ENCODE results near the gene PRKACA. TPM values are rescaled to one million over a fixed set of nuclear protein-coding genes. Genes with fewer than 3 reads are reported as not detected.
"Not testable (repeated sequence)": the region's sequence is repeated elsewhere in the genome, so short reads cannot be mapped to it uniquely, and the experiment has no call there.

PRKACA gene
- total RNA-seq, 2 donors from 2014 or later: 61.6 to 80.0 TPM

DNA sequence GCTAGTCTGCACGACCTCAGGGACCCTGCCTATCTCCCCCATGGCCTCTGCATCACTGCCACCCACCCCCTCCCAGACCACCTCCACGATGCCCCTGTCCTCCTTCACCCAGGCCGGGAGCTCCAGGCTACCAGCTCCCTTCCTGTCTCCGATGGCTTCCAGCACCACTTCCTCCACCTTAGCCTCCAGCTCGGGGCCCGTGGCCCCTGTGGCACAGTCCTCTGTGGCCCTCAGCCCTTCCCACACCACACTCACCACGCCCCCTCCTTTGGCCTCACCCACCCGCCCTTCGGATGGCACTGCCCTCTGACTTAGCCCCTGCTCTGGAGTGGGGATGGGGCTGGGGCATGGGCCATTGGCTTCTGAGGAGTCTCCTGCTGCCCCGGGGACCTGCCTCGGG, 62.8 kb downstream of the PRKACA start:
- no peak for DNase-seq (ENCODE audit: low spot score)
- H3K9me3 Mint-ChIP-seq: no peaks in the 10 kb centered on the region
- ATAC-seq: no peak
- peaks cover 4% of the 10 kb centered on the region for H3K36me3 Mint-ChIP-seq
- no peak overlapping the region for H3K27ac Mint-ChIP-seq
- H3K4me1 Mint-ChIP-seq (ENCODE audit: low read depth in 2 of 2): peaks cover 14% of the 10 kb centered on the region in 2 donors
- H3K27me3 Mint-ChIP-seq: peaks cover 18 to 21% of the 10 kb centered on the region in 2 donors
- no peak overlapping the region for H3K4me3 Mint-ChIP-seq

DNA sequence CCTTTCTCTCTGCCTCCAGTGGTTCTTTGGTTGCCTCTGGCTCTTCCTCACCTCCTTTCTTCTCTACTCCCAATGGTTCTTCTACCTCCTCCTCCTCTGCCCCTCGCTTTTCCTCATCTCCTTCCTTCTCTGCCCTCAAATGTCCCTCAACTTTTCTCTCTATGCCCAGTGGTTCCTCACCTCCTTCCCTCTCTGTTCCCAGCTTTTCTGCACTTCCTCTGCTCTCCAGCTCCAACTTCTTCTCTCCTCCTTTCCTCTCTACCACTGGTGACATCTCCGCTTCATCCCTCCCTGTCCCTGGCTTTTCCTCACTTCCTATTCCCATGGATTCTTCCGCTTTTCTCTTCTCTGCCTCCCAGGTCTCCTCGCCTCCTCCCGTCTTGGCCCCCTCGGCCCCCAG, 63.5 kb downstream of the PRKACA start:
- Mint-ChIP-seq H3K4me1 (ENCODE audit: low read depth in 2 of 2) (peaks cover 14% of the 10 kb centered on the region in 2 donors), H3K27ac (no peak overlapping the region)

DNA sequence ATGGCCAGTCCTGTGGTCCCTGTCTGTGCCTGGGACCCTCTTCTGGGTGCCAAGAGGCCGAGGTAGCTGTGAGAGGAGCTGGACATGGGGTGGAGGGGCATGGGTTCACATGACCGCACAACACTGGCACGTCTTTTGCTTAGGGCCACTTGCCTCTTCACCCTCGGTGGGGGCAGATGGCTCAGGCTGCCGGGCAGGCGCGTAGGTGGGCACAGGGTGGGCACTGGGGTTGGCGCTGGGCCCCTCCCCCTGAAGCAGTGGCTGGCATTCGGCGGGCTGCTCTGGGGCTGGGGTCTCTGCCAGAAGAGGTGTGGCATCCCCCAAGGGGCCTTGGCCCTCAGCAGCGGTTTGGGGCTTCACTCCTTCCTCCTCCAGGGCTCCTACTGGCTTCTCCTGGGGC, 64.1 kb downstream of the PRKACA start:
- Mint-ChIP-seq H3K27ac (no peak overlapping the region), H3K9me3 (no peaks in the 10 kb centered on the region), H3K4me1 (ENCODE audit: low read depth in 2 of 2) (peaks cover 10% of the 10 kb centered on the region in 2 donors), H3K36me3 (peaks cover 4% of the 10 kb centered on the region), H3K27me3 (peaks cover 10% of the 10 kb centered on the region in 2 donors), H3K4me3 (no peak overlapping the region)
- DNase-seq (ENCODE audit: low spot score) (no peak), ATAC-seq (no peak)

More for the DNA sequence above, 63.5 kb downstream of the PRKACA start:
- Mint-ChIP-seq H3K36me3 (peaks cover 4% of the 10 kb centered on the region), H3K27me3 (peaks cover 15 to 16% of the 10 kb centered on the region in 2 donors), H3K4me3 (no peak overlapping the region), H3K9me3 (no peaks in the 10 kb centered on the region)
- DNase-seq (ENCODE audit: low spot score) (no peak), ATAC-seq (no peak)

DNA sequence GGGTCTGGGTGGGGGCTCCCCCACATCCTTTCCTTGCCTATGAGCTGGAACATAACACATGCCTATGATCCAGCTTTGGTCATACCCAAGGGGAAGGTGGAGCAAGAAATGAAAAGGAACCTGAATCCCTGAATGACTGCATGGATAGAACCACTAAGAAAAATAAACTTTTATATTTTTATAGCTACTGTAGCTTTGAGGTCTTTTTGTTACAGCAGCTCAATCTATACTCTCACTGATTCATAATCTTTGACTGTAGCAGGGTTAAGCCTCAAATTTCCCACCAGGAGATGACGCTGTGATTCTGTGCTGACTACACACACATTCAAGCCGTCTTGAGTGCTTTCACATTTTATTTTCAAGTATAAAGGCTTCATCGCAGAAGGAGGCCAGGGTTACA, 64.5 kb downstream of the PRKACA start:
- Mint-ChIP-seq H3K9me3 (no peaks in the 10 kb centered on the region), H3K36me3 (peaks cover 4% of the 10 kb centered on the region), H3K4me3 (no peak overlapping the region), H3K4me1 (ENCODE audit: low read depth in 2 of 2) (peaks cover 9 to 10% of the 10 kb centered on the region in 2 donors), H3K27me3 (peaks cover 5% of the 10 kb centered on the region in 2 donors), H3K27ac (no peak overlapping the region)
- ATAC-seq: no peak
- no peak for DNase-seq (ENCODE audit: low spot score)

DNA sequence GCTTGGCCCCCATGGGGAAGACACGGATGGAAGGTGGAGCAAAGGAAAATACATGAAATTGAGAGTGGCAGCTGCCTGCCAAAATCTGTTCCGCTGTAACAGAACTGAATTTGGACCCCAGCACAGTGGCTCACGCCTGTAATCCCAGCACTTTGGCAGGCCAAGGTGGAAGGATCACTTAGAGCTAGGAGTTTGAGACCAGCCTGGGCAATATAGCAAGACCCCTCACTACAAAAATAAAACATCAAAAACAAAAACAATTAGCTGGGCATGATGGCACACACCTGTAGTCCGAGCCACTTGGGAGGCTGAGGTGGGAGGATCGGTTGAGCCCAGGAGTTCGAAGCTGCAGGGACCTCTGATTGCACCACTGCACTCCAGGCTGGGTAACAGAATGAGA, 65.1 kb downstream of the PRKACA start:
- H3K27ac Mint-ChIP-seq: no peak overlapping the region
- H3K4me3 Mint-ChIP-seq: no peak overlapping the region
- peaks cover 4 to 5% of the 10 kb centered on the region in 2 donors for H3K4me1 Mint-ChIP-seq (ENCODE audit: low read depth in 2 of 2)
- DNase-seq (ENCODE audit: low spot score) (no peak), ATAC-seq (no peak)
- H3K36me3 Mint-ChIP-seq: peaks cover 4% of the 10 kb centered on the region
- no peaks in the 10 kb centered on the region for H3K9me3 Mint-ChIP-seq
- no peaks in the 10 kb centered on the region for H3K27me3 Mint-ChIP-seq

DNA sequence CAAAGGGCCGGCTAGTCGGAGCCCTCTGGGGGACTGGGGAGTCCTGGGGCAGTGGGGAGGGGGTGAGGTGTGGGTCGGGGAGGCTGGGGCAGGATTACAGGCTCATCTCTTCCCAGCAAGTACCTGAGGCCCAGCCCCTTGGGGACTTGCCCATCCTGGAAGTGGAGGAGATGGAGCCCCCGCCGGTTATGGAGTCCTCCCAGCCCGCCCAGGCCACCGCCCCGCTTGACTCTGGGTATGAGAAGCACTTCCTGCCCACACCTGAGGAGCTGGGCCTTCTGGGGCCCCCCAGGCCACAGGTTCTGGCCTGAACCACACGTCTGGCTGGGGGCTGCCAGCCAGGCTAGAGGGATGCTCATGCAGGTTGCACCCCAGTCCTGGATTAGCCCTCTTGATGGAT, 65.6 kb downstream of the PRKACA start:
- Mint-ChIP-seq H3K4me3 (no peak overlapping the region), H3K9me3 (no peaks in the 10 kb centered on the region), H3K4me1 (ENCODE audit: low read depth in 2 of 2) (peaks cover 4 to 5% of the 10 kb centered on the region in 2 donors), H3K27ac (no peak overlapping the region), H3K36me3 (peaks cover 4% of the 10 kb centered on the region), H3K27me3 (no peaks in the 10 kb centered on the region)
- ATAC-seq (peak in 1 of 2 donors; percentile 14), DNase-seq (ENCODE audit: low spot score) (no peak)

DNA sequence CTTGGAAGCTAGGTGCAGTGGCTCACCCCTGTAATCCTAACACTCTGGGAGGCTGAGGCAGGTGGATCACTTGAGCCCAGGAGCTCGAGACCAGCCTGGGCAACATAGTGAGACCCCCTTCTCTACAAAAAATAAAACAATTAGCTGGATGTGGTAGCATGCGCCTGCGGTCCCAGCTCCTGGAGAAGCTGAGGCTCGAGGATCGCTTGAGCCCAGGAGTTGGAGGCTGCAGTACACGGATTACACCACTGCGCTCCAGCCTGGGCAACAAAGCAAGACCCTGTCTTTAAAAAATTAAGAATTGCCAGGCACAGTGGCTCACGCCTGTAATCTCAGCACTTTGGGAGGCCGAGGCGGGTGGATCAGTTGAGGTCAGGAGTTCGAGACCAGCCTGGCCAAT, 66.6 kb downstream of the PRKACA start:
- not testable (repeated sequence) for H3K4me1 Mint-ChIP-seq (ENCODE audit: low read depth in 2 of 2); H3K27me3 Mint-ChIP-seq; H3K36me3 Mint-ChIP-seq

DNA sequence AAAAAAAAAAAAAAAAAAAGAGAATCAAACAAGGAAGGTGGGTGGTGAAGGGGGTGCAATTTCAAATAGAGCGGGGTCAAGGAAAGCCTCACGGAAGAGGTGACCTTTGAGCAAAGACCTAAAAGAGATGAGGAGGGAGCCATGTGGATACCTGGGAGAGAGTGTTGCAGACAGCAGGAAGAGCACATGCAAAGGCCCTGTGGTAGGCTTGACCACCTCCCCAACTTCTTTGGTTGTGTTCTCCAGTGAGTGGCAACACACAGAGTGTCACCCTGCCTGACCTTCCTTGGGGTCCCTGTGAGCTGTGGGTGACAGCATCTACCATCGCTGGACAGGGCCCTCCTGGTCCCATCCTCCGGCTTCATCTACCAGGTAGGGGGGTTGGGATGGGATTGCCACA, 67.0 kb downstream of the PRKACA start:
- Mint-ChIP-seq H3K4me1 (ENCODE audit: low read depth in 2 of 2) (peaks cover 4 to 5% of the 10 kb centered on the region in 2 donors), H3K27me3 (no peaks in the 10 kb centered on the region), H3K4me3 (no peak overlapping the region), H3K27ac (no peak overlapping the region), H3K9me3 (no peaks in the 10 kb centered on the region), H3K36me3 (peaks cover 4% of the 10 kb centered on the region)
- no peak for ATAC-seq
- no peak for DNase-seq (ENCODE audit: low spot score)

More for the DNA sequence above, 66.6 kb downstream of the PRKACA start:
- not testable (repeated sequence) for H3K4me3 Mint-ChIP-seq; H3K27ac Mint-ChIP-seq; DNase-seq (ENCODE audit: low spot score); H3K9me3 Mint-ChIP-seq; ATAC-seq

DNA sequence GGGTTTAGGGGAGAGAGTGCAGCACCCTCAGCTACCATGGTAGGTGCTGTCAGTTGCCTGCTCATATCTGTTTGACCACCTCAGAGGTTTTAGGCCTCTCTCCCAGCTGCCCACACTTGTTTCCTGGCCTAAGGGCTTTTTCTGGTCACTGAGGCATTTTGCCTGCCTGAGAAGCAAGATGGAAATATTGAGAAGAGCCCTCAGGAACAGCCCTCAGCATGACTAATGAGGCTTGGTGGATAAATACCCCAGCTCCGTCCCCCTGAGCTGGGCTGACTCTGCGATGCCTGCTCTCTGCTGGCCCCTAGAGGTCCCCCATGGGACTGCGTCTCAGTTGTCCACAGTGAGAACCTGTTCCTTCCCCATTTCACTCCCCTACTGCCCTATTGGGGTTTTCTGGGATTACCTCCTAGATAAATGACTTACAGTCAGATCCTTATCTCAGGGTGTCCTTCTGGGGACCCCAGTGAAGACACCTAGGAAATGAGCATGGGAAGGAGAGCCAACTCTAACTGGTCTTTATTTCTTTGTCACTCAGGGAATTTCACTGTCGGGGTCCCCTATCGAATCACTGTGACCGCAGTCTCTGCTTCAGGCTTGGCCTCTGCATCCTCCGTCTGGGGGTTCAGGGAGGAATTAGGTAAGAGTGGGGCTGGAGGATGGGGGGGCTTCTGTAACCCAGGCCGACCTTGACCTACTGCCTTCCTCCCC, 69.0 kb downstream of the PRKACA start:
- DNase-seq (ENCODE audit: low spot score) (peak; percentile 79), ATAC-seq (peak; percentile 82 to 85)
- Mint-ChIP-seq H3K4me3 (no peak overlapping the region), H3K36me3 (peaks cover 4% of the 10 kb centered on the region), H3K4me1 (ENCODE audit: low read depth in 2 of 2) (peaks cover 4 to 5% of the 10 kb centered on the region in 2 donors), H3K27me3 (no peaks in the 10 kb centered on the region), H3K27ac (no peak overlapping the region), H3K9me3 (no peaks in the 10 kb centered on the region)

DNA sequence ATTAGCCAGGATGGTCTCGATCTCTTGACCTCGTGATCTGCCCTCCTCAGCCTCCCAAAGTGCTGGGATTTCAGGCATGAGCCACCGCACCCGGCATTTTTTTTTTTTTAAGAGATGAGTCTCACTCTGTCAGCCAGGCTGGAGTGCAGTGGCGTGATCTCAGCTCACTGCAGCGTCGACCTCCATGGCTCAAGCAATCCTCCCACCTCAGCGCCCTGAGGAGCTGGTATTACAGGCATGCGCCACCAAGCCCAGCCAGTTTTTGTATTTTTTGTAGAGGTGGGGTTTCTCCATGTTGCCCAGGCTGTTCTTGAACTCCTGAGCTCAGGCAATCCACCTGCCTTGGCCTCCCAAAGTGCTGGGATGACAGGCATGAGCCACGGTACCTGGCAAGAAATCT, 69.7 kb downstream of the PRKACA start:
- H3K36me3 Mint-ChIP-seq; DNase-seq (ENCODE audit: low spot score); H3K27ac Mint-ChIP-seq; H3K9me3 Mint-ChIP-seq; ATAC-seq; H3K4me1 Mint-ChIP-seq (ENCODE audit: low read depth in 2 of 2); H3K4me3 Mint-ChIP-seq; H3K27me3 Mint-ChIP-seq: not testable (repeated sequence)

DNA sequence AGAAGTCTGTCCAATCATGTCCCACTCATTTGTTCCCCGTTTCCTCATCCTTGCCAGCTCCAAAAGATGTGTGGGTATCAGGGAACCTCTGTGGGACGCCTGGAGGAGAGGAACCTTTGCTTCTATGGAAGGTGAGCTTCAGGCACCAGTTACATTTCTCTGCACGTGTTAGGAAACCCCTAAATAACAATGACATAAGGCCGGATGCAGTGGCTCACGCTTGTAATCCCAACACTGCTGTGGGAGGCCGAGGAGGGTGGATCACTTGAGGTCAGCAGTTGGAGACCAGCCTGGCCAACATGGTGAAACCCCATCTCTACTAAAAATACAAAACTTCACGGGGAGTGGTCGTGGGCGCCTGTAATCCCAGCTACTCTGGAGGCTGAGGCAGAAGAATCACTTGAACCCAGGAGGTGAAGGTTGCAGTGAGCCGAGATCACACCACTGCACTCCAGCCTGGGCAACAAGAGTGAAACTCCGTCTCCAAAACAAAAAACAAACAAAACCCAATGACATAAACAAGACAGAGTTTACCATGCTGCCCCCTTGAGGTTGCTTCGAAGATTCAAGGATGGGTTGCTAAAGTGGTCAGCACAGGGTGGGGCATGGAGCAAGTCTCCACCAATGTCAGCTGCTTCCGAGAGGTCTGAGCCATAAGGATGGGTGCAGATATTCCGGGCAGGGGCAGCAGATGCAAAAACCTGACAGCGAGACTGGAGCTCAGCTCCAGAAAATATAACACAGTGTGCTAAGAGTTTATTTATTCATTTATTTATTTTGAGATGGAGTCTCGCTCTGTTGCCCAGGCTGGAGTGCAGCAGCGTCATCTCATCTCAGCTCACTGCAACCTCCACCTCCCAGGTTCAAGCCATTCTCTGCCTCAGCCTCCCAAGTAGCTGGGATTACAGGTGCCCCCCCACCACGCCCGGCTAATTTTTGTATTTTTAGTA, 74.6 kb downstream of the PRKACA start:
- Mint-ChIP-seq H3K4me1 (ENCODE audit: low read depth in 2 of 2) (peaks cover 14% of the 10 kb centered on the region in 2 donors), H3K27ac (peak overlapping the region; percentile 54 to 85)
- H3K9me3 Mint-ChIP-seq; DNase-seq (ENCODE audit: low spot score); H3K27me3 Mint-ChIP-seq; H3K36me3 Mint-ChIP-seq; H3K4me3 Mint-ChIP-seq: not testable (repeated sequence)
- ATAC-seq: peak; percentile 66 to 73

Measured in natural killer cell treated with Interleukin-12 subunit alpha and Interleukin-12 subunit beta and Interleukin-15 and Interleukin-18, amount 100 ng/mL, for 72 hours (primary cell).